ENCODE measurements around the gene REXO1. TPM values are rescaled to one million over a fixed set of nuclear protein-coding genes. Genes with fewer than 3 reads are reported as not detected.

REXO1 gene, protein sequence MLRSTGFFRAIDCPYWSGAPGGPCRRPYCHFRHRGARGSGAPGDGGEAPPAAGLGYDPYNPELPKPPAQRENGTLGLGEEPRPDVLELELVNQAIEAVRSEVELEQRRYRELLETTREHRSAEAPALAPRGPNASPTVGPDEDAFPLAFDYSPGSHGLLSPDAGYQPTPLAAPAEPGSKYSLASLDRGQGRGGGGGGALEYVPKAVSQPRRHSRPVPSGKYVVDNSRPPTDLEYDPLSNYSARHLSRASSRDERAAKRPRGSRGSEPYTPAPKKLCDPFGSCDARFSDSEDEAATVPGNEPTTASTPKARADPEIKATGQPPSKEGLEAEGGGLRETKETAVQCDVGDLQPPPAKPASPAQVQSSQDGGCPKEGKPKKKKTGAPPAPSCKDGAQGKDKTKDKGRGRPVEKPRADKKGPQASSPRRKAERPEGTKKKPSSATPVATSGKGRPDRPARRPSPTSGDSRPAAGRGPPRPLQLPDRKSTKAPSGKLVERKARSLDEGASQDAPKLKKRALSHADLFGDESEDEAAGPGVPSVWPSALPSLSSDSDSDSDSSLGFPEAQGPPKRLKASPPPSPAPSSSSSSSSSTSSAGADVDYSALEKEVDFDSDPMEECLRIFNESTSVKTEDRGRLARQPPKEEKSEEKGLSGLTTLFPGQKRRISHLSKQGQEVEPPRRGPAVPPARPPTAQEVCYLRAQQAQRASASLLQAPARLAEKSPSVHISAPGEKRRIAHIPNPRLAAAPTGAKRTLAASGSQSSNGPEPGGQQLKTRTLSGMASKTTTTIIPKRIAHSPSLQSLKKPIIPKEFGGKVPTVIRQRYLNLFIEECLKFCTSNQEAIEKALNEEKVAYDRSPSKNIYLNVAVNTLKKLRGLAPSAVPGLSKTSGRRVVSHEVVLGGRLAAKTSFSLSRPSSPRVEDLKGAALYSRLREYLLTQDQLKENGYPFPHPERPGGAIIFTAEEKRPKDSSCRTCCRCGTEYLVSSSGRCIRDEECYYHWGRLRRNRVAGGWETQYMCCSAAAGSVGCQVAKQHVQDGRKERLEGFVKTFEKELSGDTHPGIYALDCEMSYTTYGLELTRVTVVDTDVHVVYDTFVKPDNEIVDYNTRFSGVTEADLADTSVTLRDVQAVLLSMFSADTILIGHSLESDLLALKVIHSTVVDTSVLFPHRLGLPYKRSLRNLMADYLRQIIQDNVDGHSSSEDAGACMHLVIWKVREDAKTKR
- total RNA-seq, result 10 to 100 TPM; 36.0 to 95.0 (median 56.3) TPM

DNA sequence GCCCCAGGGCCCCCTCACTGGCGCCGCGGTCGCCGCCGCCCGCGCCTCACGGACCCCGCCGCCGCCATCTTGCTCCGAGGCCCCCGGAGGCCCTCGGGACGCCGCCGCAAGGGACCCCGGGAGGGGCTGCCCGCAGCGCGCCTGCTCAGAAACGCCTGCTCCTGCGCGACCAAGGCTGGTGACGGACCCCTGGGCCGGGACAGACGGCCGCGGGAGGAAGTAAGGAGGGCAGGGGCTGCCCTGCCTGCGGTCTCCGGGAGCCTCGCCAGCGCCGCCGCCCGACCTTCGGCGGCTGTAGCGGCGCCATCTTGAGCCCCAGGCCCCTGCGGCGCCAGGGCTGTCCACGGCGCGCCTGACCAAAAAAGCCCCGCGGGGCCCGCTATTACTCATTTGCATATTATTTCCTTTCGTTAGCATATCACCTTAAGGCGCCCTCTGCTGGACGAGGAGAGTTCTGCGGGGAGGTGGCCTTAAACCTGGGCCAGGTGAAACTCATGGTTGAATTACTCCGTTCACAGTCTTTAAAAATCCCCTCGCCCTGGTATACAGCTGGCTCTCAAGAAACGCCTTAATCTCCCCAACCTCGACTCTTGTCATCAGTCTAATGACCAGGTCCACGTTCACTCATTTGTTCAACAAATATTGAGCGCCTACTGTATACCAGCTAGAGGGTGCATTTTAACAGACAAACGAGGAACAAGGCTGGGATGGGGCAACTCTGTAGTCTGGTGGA lies at the start of gene REXO1:
REXO1 (minus strand) TSS at position 85 of the 733 bp plus-strand sequence. CDS start 125 bp downstream, outside the sequence.
- DNase-seq, result peak; percentile 98
- in situ Hi-C loops (cut with MboI; ENCODE audit: low pct_ligation_motif_present in 1 of 4, low pct_unique_long_range_greater_than_20kb in 1 of 4, low sequenced_read_pairs in 3 of 4) (no loop called here), intact Hi-C loops (cut with DNase I; ENCODE audit: low total_unique reads) (no loop called here)
- Histone ChIP-seq H3K36me3 (no peaks in the 10 kb centered on the region), H3K9me3 (no peaks in the 10 kb centered on the region), H3K27me3 (no peaks in the 10 kb centered on the region), H3K4me3 (peak within 1 kb of the TSS; percentile 95 to 99 (median 97)), H3K27ac (peak within 1 kb of the TSS; percentile 94 to 99 (median 97)), H3K4me1 (peaks cover 28 to 67% (median 60%) of the 10 kb centered on the region in 4 donors)
- WGBS, 2 donors (ENCODE audit: low coverage in 1 of 2), result 2% methylated on average over 9 to 48 of the region's 60 CpGs
- TF ChIP-seq POLR2AphosphoS5 (IDR thresholded peaks at IDR 0.05) (peak; percentile 41 to 55 (median 55)), EP300 (IDR thresholded peaks at IDR 0.05; ENCODE audit: low read depth) (no peak), POLR2A (IDR thresholded peaks at IDR 0.05) (peak; percentile 48)
- TF ChIP-seq, protein P1, sequence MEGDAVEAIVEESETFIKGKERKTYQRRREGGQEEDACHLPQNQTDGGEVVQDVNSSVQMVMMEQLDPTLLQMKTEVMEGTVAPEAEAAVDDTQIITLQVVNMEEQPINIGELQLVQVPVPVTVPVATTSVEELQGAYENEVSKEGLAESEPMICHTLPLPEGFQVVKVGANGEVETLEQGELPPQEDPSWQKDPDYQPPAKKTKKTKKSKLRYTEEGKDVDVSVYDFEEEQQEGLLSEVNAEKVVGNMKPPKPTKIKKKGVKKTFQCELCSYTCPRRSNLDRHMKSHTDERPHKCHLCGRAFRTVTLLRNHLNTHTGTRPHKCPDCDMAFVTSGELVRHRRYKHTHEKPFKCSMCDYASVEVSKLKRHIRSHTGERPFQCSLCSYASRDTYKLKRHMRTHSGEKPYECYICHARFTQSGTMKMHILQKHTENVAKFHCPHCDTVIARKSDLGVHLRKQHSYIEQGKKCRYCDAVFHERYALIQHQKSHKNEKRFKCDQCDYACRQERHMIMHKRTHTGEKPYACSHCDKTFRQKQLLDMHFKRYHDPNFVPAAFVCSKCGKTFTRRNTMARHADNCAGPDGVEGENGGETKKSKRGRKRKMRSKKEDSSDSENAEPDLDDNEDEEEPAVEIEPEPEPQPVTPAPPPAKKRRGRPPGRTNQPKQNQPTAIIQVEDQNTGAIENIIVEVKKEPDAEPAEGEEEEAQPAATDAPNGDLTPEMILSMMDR (IDR thresholded peaks at IDR 0.05), result peak; percentile 88 to 97 (median 96)

DNA sequence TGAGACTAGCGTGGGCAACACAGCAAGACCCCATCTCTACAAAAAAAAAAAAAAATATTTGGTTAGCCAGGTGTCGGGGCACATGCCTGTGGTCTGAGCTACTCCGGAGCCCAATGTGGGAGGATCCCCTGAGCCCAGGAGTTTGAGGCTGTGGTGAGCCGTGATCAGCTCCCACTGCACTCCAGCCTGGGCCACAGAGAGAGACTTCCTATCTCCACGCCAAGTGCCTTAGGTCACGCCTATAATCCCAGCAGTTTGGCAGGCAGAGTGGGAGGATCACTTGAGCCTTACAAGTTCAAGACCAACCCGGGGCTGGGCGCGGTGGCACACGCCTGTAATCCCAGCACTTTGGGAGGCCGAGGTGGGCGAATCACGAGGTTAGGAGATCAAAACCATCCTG lies 48.2 kb upstream of the REXO1 start:
- in situ Hi-C loops (cut with MboI; ENCODE audit: low pct_ligation_motif_present in 1 of 4, low pct_unique_long_range_greater_than_20kb in 1 of 4, low sequenced_read_pairs in 3 of 4), result no loop called here
- H3K9me3 ChIP-seq, result no peaks in the 10 kb centered on the region
- peaks cover 0 to 30% (median 8%) of the 10 kb centered on the region in 4 donors for H3K4me1 ChIP-seq
- peak overlapping the region in 2 of 4 donors; percentile 70 to 78 for H3K27ac ChIP-seq
- intact Hi-C loops (cut with DNase I; ENCODE audit: low total_unique reads), result no loop called here
- H3K27me3 ChIP-seq, result no peaks in the 10 kb centered on the region
- H3K36me3 ChIP-seq, result no peaks in the 10 kb centered on the region
- no peak overlapping the region for H3K4me3 ChIP-seq
- DNase-seq, result no peak
- TF ChIP-seq, protein P1 (IDR thresholded peaks at IDR 0.05), result no peak
- no peak for TF ChIP-seq EP300 (IDR thresholded peaks at IDR 0.05; ENCODE audit: low read depth)
- no peak for TF ChIP-seq POLR2AphosphoS5 (IDR thresholded peaks at IDR 0.05)
- no peak for TF ChIP-seq POLR2A (IDR thresholded peaks at IDR 0.05)
- WGBS, 2 donors (ENCODE audit: low coverage in 1 of 2), result 73% methylated on average over 13 of the region's 13 CpGs; no CpG with 5 or more reads in 1 of the 2 donors

DNA sequence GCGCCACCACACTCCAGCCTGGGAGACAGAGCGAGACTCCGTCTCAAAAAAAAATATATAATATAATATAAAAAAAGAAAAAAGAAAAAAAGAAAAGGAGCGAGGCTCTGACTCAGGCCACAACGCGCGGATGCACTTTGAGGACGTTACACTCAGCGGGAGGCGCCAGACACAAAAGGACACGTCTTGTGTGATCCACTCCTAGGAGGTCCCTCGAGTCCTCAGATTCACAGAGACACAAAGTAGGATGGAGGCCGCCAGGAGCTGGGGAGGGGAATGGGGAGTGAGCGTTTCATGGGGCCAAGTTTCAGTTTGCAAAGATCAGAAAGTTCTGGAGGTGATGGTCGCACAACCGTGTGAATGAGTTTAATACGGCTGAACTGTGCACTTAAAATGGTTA lies 45.5 kb upstream of the REXO1 start:
- Histone ChIP-seq H3K27ac (no peak overlapping the region), H3K4me1 (peaks cover 0 to 30% (median 8%) of the 10 kb centered on the region in 4 donors), H3K9me3 (no peaks in the 10 kb centered on the region), H3K36me3 (no peaks in the 10 kb centered on the region), H3K4me3 (no peak overlapping the region), H3K27me3 (no peaks in the 10 kb centered on the region)
- in situ Hi-C loops (cut with MboI; ENCODE audit: low pct_ligation_motif_present in 1 of 4, low pct_unique_long_range_greater_than_20kb in 1 of 4, low sequenced_read_pairs in 3 of 4), result no loop called here
- DNase-seq, result no peak
- 87 to 96% methylated on average over 5 to 17 of the region's 17 CpGs for WGBS, 2 donors (ENCODE audit: low coverage in 1 of 2)
- intact Hi-C loops (cut with DNase I; ENCODE audit: low total_unique reads), result no loop called here
- TF ChIP-seq EP300 (IDR thresholded peaks at IDR 0.05; ENCODE audit: low read depth), result no peak
- TF ChIP-seq, protein P1 (IDR thresholded peaks at IDR 0.05), result no peak
- TF ChIP-seq POLR2AphosphoS5 (IDR thresholded peaks at IDR 0.05), result no peak
- TF ChIP-seq POLR2A (IDR thresholded peaks at IDR 0.05), result no peak

Data from transverse colon (tissue), 4 donors.